ENCODE results near the gene PLPP7.
A peak's percentile ranks its signal among the peaks of the same experiment; 100 is the strongest.
"Not testable (repeated sequence)": the region's sequence is repeated elsewhere in the genome, so short reads cannot be mapped to it uniquely, and the experiment has no call there.

PLPP7 gene

DNA sequence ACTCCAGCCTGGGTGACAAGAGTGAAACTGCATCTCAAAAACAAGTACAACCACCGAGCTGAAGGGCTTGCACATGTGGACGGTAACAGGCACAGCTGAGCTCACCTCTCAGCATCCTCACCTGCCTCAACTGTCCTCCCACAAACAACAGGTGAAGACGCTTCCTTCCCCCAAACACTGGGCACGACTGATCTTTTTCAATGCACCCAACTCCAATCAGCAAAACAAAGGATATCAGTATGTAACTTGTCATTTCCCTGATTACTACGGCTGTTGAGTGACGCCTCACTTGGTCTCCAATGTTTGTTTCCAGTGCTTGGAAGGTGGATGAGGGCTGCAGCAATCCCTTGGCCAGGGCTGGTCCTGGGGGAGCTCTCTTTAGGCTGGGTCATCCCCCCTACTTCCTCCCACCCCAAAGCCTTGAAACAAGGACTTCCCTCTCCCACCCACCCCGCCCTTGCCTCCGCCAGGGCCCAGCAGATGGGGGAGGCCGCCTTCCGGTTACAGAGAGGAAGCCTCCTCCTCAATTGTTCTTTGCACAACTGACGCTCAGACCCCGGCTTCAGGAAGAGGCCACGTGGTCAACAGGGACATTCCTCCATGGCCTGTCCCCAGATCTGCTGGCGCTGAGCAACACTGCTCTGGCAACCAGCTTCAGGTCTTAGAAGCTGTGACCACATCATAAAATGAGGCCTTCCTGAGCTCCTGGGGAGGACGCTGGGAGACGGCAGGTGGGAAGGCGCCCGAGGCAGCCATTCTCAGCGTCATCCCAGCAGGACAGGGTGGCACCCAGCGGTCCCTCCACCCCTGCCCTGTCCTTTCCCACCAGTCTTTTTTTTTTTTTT lies 19.1 kb upstream of the PLPP7 start:
- DNase-seq, result peak; percentile 77

DNA sequence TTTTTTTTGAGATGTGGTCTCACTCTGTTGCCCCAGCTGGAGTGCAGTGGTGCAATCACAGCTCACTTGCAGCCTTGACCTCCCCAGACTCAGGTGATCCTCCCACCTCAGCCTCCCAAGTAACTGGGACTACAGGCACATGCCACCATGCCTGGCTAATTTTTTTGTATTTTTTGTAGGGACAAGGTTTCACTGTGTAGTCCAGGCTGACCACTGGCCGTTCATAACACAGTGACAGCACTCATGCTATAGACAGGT lies 18.6 kb upstream of the PLPP7 start:
- DNase-seq, result not testable (repeated sequence)

DNA sequence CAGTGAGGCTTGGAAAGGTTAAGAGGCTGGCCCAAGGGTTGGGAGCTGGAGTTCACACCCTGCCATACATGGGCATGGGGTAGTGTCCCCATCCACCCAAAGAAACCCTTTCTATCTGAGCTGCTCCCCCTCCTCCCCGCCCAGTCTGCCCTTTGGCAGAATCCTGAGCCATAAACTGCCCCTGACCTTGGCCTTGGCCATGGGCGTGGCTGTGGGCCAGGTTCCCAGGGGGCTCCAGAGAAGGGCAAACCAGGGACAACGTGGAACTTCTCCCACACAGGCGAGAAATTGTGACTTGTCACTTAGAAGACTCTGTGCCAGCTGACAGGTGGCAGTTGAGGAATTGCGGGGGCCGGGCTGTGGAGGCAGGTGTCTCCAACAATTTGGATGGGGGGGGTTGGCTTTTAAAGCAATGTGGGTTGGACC lies 18.0 kb upstream of the PLPP7 start:
- DNase-seq, result no peak

DNA sequence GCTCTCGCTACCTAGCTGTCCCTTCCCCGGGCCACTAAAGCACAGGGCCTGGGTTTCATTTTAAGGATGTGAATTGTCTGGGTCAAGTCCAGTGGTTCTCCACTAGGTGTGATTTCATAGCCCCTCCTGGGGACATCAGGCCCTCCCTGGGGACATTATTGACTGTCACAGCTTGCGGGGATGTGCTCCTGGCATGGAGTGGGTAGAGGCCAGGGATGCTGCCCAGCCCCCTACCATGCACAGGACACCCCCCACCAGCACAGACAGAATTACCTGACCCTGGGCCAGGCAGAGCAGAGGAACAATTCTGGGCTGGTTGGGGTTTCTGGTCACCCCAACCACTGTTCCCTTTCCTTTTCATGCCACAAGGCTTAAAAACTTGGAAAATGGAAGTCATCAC lies 17.3 kb upstream of the PLPP7 start:
- DNase-seq, result no peak

DNA sequence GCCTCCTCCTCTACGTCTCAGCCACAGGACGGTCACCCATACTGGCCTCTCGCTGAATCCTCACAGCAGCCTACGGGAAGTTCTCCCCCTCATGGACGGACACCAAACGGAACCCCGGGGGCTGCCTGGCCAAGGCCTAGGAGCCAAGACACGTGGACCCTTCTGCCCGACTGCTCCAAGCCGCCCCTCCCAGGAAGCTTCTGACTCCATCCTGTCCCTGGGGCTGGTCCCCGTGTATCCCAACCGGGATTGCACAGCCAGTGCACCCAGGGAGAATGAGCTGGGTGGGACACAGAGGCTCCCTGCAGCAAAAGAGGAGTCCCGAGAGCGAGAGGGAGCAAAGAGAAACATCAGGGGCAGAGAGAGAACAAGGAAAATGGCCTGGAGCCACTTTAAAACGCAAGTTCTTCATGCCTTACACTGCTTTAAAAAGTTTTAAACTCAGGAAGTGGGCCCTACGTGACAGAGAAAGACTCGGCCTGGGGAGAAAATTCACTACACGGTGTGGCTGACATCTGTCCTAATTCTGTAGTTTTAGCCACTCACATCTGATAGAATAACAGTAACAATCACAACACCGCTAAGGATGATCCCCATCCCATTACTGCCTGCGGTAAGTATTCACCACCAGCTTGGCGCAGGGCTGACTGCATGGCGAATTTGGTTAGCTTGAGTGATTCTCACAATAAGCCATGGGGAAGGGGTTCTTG lies 16.2 kb upstream of the PLPP7 start:
- DNase-seq, result no peak

DNA sequence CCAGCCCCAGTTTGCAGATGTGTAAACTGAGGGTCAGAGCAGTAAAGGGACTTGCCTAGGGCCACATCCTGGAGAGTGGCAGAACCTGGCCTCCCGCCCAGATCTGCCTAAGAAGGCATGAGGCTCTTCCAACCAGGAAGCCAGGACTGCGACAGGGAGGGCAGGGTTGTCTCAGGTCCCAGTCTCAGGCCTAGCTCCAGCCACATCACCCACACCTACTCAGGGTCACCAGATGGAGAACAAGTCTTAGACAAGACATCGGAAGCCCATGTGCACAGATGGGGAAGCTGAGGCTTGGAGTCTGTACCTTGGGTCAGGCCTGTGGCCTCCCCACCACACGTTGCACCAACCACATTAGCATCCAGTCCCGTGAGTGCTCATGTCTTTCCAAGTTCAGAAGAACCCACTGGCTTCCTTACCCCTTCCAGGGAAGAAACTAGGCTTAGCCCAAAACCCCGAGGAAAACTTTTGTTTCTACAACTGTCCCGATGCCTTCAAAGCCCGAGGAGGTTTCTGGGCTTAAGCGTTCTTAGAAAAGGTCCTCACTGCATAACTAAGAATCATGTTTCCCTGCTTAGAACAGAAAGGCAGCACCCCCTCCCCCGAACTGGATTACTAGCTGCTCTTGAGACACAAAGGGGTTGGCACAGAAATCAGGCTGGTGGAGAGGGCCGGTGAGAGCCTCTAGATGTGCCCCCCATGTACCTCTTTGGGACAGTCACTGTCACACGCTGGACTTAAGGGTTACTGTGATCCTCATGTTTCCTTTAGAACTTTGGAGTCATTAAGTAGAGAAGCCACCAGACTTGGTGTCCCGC lies 15.5 kb upstream of the PLPP7 start:
- DNase-seq, result no peak

DNA sequence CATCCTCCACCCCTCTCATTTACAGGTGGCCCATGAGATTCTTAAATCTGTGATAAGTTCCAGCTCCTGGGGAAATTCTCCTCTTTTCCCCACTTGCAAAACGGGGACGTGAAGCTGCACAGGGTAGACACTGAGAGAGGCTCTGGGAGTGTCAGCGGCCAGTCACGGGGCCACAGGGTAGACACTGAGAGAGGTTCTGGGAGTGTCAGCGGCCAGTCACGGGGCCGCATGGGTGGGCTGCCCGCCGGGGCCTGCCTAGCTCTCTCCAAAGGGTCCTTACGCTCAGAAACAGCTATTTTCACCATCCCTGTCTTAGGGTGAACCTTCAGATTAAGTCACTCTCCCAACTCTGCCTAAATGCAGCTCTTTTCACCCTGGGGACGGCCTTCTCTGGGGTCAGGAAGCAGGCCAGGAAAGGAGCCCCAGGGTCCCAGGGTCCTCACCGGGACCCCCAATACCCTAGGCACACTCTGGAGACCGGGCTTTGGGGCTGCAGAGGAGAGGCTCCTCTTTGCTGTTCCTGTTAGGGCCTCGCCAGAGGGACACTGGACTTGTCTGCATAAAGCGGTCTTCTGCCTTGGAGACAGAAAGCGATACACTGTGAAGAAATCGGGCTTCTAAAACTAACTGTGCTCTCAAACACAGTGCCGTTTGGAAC lies 14.7 kb upstream of the PLPP7 start:
- no peak for DNase-seq

DNA sequence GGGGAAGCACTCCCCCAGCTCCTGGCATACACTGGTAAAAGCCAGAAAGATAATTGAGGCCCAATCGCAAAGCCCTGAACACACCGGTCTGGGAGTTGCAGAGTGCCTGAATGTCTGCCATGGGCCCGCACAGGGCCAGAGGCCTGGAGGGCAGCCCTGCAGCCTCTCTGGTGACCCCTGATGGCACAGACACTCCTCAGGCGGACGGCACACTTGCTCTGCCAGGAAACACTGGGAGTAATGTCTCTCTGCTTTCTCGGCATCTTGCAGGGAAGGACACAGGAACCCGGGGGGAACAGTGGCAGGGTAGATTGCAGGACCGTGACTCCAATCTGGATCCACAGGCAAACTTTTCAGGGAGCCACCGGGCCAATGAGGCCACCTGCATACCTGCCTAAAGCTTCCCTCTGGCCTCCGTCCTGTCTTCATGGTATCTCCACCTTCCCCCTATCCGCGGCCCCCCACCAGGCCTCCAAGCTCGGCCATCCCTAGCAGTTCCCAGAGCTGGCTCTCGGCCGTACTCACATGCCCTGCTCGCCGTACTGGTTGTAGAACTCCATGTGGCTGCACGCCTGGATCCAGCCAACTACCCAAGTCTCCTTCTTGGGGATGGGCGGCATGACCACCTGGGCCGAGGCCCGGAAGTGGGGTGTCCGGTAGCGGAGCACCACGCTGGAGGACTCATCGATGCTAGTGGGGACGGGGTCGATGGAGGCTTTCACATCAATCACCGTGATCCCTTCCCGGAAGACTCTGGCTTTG lies 14.0 kb upstream of the PLPP7 start:
- DNase-seq, result no peak

DNA sequence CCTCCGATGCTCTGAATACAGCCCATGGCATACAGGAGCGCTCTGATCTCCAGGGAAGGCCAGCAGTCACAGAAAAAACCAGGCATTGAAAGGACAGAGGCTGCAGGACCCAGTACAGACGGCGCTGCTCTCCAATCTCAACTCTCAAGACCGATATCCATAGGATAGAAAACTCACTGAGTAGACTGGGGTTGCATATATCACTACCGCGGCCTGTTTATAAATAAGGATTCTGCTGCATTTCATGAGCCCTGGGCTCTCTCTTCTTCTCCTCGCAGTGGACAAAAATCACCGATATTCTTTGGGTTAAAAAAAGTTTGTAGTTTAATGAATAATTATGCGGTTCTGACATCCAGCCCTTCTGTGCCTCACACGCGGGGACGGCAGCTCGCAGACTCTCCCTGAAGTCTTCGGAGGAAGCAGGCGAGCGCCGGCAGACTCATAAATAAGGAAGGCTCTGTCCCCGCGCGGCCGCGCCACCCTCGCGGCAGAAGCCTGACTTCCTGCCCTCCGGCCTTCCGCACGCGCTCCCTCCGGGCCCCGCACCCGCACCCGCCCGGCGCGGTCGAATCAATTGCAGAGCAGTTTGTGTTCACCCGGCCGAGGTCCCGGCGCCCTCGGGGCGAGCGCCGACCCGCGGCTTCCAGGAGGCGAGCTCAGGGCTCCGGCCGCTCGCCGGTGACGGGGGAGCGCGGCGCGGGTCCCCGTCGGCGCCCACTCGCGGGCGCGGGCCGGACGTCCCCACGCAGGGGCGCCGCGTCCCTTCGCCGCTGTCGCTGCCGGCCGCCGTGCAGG lies 13.2 kb upstream of the PLPP7 start, which contains the start of gene FAM78A:
Gene FAM78A, minus strand, starts transcription at position 417 of the 795 bp plus-strand sequence. Its CDS starts 331 bp downstream, at position 86.
- DNase-seq, result peak; percentile 80

DNA sequence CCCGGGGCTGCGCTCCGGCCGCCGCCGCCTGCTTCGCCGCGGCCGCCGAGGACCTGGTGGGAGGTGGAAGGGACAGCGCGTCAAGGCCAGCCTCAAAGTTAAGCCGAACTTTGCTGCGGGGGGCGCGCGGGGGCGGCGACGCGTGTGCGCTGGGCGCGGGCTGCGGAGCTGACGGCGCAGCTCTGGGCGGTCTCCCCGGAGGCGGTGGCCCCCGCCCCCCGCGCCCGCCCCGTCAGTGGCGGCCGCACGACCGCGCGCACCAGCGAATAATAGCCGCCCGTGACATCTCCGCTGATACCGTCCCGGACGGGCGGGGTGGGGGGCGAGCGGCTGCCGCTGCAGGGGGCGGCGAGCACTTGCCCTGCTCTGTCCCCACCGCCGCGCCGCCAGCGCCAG lies 12.6 kb upstream of the PLPP7 start:
- DNase-seq, result peak; percentile 71

DNA sequence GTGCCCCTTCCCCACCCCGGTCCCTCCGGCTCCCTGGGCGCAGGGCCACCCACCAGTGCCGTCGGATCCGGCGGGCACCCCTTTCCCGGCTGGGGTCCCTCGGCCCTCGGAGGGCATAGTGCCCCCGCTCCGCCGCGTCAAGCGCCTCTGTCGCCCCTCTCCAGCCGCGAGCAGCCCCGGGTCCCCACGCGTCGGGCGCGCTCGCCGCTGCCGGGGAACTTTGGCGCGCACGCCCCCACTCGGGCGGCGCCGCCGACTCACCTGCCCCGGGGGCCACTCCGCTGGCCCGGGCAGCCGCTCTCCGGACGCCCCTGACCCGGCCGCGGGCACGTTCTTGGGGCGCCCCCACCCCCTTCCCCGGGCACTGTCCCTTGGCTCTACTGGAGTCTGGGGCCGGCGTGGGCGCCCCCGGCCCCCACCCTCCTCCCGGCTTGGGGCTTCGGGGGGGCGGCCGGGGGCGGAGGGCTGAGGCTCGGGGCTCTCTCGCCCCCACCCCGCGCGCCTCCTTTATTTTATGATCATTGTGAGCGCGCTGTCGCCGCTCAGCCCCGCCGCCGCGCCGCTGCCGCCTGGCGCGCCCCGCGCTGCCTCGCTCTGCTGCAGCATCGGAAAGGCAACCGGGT lies 12.1 kb upstream of the PLPP7 start:
- DNase-seq, result peak; percentile 64

DNA sequence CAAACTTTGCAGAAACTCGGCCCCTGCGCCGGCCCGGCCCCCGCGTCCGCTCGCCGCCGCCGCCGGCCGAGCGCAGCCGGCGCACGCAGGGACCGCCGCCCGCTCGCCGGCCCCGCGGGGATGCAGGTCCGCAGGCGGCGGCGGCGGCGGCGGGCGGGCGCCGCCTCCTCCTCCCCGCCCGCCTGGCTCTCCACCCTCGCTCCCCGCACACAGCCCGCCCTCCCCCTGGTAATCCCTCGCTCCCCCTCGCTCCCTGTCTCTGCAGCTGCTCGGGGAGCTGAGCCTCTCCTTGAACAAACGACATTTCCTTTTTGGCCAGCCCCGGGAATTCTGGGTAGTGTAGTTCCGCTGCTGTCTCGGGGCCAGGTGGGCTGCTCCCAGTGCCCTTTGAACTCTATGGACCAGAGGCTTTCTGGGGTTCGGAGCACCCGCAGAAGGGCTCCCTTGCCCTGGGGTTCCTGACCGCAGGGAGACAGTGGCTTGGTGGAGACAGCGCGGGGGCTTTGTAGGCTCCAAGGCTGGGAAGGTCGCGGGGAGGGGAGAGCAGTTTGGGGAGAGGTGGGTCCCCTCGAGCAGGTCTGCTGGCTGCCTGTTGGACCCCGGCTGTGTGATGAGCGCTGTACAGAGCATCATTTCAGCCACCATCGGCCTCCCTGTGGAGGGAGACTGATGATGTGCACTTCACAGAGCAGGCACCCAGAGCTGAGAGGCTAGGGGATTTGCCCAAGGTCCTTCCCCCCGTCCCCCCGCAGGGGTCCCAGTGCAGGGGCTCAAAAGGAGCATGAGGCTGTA lies 11.4 kb upstream of the PLPP7 start:
- DNase-seq, result peak; percentile 82

DNA sequence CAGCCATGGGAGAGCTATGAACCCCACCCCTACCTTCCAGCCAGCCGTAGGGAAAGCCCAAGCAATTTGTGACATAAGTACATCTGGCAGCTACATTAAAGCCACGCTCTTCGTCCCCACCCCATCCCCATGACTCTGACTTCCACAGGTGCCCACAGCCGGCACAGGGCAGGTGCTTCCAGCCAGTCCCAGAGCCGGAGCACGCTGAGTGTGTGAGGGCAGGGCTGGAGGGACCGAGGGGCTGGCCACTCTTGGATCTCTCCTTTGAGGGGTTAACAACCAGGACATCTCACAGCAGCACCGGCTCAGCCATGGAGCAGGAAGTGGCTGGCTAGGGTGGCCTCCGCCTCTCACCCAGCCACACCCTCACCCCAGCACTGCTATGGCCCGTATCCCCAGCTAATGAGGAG lies 10.8 kb upstream of the PLPP7 start:
- DNase-seq, result no peak

DNA sequence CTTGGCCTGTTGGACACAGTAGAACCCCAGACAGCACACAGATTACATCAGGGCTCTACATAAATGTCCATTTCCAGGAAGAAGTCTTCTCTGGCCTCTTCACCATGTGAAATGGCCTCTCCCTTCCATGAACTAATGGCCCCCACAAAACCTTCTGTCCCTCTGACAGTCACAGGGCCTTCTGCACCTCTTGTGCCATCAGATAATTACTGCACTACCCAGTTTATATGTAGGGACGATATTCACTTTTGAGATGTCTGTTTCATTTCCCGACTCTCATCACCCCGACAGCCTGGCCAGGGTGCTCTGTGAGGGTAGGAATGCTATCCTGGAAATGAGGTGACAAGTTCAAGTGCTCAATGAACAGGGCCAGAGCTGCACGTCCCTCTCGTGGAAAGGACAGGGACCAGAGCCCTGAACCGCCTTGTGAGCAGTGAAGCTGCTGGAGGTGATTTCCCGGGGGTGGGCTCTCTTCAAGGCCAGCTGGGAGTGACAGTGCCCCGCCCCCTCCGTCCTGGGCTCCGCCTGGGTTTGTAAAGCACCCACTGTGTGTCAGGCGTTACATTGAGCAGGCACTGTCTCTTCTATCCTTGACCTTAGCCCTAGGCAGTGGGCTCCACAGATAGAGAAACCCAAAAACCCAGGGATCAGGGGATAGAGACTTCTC lies 10.2 kb upstream of the PLPP7 start:
- DNase-seq, result no peak

DNA sequence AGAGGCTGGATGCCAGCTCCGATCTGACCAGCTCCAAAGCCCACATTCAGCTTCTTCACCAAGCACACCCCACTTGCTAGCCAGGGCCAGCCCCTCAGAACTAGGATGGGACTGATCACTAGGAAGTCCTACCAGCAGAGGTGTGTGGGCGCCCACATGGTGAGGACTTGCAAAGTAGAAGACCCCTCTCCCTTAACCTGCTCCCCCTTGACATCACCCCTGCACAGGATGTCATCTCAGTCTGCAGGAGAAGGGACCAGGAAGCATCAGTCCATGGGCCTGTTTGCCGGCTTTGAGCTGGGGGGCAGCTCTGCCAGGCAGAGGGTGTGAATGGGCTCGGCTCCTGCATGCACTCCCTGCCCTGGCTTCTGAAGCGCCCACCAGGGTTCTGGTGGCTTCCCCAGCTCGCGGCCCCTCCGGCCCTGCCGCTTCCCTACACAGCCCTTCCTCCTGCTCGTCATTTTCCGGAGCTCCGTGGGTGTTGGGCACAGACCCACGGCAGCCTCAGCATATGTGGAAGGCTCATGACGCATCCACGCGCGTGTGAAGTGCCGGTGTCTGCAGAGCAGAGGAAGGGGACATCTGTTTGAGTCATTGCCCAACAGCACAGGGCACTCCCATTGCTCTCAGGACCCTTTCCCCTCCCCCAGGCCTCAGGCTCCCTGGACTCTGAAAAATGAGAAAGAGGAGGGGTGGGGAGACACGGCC lies 9.5 kb upstream of the PLPP7 start:
- no peak for DNase-seq

DNA sequence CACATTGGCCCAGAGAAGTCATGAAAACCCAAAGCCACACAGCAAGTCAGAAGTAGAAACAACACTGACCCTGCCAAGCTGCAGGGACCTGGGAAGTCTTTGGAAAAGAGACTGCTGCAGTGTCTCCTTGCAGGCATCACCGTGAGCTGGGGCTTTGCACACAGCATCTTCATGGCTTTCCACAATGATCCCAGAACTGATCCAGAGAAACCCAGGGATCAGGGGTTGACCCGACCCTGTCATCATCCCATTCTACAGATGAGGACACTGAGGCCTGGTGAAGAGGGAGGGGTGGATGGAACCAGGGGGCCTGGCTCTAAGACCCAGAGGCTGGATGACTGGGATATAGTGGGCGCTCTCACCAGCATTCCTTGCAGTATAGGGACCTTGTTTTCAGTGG lies 8.9 kb upstream of the PLPP7 start:
- DNase-seq, result no peak

DNA sequence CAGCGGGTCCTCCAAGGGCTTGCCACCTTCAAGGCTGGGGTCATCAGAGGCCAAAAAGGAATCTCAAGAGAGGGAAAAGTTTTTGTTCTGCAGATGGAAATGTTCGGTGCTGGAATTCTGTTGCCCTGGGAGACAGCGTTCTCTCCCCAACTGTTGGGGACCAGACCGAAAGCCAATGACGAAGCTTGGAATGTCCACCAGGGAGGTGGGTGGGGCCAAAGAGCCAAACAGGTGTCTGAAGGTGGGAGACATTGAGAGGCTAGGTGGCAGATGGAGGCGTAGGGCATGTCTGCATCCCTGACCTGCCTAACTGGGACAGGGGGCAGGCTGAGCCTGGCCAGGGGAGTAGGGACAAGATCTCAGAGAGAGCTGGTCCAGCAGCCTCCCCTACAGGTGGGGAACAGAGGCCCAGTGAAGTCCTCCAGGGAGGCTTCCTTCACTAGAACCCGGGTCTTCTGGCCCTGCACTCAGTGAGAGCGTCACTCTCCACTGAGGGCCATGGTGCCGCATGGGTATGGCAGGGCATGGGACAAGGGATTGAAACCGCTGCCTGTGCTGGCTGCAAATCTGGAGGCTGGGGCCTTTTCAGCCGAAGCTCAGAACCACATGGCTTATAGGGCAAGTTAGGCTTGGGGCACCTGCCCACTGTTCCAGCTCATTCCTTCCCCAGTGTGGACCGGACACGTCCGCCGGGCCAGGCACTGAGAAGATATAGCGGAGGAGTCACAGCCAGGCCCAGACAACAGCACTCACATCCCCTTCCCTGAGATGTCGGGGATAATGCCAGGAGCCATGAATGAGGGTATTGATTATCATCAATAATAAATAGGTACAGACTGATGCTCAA lies 8.2 kb upstream of the PLPP7 start:
- no peak for DNase-seq

DNA sequence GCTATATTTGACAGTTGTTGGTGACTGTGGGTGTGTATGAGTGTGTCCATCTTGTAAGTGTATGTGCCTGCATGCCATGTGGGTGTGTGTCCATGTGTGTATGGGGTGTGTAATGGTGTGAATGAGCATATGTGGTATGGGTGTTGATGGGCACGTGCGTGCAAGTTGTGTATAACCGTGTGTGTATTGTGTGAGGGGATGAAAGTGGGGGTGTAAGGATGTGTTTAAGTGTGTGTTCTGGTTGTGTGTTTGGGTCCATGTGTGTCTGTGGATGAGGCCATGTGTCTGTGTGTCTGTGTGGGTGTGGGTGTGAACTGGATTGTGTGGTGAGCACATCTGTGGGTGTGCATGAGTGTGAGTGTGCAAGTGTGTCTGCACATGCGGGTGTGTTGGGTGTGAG lies 7.3 kb upstream of the PLPP7 start:
- no peak for DNase-seq
